Activated CD4-positive, alpha-beta T cell treated with anti-CD3 and anti-CD28 coated beads, Interleukin-2, amount 50 U/mL, for 24 hours (primary cell): ENCODE data around the gene LEKR1.
A peak's percentile ranks its signal among the peaks of the same experiment; 100 is the strongest.
"Not testable (repeated sequence)": the region's sequence is repeated elsewhere in the genome, so short reads cannot be mapped to it uniquely, and the experiment has no call there.

ENCODE experiments used
- DNase-seq, 2 donors: peaks; one replicate each; pipeline ENCODE4 v3.0.0-alpha.2; 2020; ENCODE audit warnings: low read depth in 1 of 2, low spot score in 1 of 2

Gene LEKR1

DNA sequence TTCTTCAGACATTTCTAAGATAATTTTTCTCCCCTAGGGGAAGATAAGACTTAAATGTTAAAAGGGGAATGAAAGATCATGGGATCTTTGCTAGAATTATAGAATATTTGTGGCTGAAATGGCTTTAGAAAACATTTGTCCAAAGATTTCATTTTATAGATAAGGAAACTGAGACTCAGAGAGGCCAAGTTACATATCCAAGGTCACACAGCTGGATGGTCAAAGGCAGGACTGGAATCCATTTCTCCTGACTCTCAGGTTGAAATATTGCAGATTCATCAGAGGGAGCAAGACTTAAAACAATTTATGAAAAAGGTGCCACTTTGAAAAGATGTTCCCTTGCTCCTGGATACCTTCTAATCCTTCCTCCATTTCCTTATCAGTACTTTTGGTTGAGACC, 19.5 kb upstream of the LEKR1 start:
- DNase-seq = no peak

DNA sequence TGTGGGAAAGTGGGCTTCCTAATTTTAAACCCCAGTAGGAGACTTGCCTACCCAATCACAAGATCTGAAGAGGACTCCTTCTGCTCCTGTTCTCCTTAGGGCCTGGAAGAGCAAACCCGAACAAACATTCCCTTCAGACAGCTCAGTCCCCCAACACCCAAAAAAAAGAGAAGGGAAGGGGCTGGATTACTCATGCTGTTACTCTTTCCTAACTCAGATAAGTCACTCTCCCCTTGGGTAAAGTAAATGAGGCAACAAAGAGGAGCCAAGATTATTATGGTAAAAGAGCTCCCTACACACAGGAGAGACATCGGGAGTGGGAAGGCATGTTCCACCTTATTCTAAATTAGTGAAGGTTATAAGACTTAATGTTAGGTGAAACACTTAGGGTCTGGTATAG, 18.1 kb upstream of the LEKR1 start:
- DNase-seq = no peak

DNA sequence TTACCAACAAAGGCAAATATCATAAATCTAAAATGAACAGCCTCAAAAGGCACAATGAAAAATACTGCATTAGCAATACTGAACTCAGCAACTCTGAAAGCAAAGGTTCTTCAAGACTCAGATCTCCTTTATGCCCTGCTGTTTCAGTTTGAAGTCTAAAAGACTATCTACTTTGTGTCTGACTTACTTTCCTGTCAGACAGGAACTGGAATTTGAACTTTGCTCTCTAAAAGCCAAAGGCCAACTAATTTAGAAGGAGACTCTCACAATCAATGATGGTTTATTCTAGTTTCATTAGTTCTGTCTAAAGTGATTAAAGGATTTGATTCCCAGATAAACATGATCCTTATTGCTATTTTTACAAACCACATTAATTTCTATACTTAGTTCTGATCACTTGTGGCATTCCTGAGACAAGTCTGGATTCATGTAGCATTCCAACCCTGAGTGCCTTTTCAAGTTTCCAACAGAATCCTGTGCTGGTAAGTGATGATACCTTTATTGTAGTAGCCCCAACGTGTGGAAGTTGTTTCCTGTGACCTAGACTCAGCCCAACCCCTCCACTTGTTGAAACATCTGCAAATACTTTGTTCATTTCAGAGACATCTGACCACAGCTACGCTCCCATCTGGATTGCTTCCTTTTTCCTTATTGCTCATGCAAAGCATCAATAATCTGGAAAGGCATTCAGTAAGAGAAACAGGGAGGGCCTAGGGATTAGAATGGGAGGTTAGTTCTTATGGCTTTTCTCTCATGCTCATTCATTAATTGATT, 14.9 kb upstream of the LEKR1 start:
- DNase-seq = no peak

DNA sequence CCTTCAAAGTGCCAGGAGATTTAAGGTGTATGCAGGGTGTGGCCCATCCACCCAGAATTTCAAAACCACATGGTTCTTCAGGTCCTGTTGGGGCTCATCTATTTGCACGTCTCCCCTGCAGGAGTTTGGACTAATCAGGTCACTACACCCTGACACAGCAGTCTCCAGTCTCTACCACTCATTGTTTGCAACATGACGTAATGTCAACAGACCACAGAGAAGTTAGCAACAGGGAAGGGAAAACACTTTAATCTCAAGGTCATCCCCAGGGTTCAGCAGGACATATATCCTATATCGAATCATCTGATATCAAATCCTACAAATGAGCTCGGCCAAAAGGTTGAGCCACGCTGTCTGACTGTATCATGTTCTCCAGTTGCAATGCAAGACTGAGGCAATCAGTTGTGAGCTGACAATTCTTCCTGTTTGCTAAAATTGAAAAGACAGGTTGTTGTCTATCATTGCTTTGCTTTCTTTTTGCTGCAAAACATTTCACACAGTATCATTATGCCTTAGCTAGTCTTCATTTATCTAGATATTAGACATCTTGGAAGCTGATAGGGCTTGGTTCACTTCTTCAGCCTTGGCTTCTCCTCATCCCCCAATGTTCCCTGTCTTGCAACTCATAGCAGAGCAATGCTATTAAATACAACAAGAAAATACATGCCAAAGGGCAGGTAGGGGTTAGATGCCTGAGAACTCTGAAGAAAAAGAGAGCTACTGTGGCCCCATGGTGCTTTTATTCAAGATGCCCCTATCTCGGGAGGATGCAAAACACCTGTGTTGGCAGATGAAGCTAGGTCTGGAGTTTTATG, 13.4 kb upstream of the LEKR1 start:
- DNase-seq = no peak

DNA sequence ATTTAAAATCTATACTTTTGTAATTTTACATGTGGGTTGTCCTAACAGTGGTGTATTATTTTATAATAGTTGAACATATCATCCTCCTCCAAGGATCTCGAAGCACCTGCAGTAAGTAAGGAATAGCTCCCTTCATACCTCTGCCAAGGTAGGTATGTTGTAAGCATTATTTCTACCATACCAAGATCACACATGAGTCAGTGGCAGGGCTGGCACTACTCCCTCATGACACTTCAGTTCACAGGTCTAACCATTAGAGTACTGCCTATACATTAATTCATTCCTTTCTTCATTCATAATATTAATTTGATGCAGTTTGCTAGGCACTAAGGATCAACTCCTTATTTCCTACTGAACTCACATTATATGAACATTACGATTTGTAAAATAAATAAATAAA, 11.9 kb upstream of the LEKR1 start:
- DNase-seq = no peak

DNA sequence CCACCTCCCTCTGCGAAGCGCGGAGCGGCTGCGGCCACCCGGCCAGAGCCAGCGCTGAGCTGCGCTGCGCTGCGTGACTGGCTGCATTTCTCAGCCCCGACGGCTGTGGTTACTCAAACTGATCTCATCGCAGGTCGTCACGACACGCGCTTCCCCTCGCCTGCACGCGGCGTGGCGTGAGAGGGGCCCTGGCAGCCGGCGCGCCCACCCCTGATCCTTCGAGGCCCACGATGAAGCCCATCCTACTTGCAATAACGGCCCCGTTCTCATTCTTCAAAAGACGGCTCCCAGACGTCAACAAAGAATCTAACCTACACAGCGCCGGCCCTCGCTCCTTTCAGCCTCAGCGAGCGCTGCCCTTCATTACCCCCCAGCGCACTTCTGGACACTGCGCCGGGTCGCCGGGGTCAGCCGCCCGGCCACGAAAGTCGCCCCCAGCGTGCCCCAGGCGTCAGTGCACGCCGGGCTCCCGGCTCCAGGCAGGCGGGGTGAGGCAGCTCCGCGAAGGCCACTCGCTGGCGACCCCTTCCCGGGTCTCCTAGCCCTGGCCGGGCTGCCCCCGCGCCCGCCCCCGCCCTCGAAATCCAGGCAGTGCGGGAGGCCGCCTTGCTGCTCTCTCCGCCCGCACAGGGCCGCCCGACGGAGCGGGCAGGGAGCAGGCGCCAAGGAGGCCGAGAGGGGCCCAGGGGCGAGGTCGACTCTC, 9.9 kb upstream of the LEKR1 start:
- DNase-seq = peak; percentile 6 to 25

DNA sequence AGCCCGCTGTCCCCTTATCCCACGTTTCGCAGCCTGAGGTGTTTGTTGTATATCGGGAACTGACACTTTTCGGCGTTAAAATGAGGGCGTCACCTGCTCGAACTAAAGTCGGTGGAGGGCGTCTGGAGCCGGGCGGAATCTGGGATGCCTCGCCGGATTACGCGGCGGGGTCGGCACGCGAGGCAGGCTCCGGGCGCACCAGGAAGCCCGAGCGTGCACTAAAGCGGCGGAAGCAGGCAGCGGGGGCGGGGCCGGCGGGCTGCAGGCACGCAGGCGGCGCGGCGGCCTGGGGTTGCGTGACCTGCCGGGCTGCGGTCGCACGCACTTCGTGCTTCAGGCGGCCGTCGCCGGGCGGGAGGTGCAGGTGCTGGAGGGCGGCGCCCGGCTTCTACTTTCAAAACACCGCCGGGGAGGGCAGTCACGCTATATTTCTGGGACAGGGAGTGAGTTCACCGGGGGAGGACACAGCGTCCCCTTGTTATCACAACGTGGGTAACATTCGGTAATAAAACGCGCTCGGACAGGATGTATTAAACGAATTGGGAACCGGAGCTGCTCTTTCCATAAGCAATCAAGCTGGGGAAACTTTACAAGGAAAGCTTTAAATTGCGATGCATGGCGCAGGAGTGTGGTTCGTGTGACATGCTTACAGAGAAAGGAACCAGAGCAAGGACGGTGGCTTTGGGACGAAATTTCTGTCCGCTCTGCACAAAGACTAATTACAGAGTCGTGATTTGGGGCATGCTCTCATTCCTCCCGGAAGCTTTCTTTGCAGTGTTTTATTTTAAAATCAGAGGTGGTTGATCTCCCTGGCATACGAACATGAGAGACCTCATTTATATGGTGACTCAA, 9.1 kb upstream of the LEKR1 start:
- DNase-seq = peak; percentile 81 to 83

DNA sequence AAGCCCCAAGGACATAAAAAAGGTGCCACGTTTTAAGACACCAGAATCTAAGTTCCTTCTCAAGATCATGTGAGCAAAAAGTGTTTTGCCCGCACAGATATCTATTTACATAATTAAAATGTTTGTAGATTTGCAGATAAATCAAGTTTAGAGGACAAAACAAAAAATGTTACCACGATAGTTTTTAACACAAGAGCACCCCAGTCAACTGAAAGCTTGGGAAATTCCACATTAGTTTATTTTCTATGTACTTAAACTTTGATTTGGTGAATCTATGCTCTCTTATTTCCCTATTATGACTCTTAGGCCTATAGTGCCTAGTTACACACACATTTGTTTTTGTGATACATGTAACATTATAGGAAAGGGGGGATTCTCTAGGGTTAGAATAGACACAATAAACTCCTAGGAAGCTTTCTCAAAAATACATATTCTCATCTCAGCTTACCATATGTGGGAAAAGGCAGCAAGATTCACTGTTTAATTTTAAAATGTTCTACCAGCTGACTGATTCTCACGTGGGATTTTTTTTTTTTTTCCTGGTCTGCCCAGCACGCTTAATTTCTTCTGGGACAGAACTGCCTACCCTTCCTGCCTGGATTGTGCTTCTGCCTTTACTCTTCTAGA, 8.4 kb upstream of the LEKR1 start:
- DNase-seq = no peak

DNA sequence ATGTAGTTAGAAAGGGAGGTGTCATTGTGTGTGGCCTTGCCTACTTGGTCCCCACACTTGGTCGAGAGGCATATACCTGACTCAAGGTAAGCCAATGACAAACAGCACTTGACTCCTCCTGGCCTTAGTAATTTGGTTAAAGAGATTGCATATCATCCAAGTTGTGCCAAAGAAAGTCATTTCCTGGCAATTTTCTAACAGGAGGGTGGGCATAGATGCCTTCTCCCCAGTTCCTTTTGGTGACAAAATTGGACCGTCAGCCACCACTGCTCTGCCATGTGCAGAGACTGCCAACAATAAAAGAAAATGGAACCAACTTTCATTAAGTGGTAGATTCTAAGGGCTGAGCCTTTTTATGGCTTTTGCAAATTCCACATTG, 7.9 kb upstream of the LEKR1 start:
- no peak for DNase-seq

DNA sequence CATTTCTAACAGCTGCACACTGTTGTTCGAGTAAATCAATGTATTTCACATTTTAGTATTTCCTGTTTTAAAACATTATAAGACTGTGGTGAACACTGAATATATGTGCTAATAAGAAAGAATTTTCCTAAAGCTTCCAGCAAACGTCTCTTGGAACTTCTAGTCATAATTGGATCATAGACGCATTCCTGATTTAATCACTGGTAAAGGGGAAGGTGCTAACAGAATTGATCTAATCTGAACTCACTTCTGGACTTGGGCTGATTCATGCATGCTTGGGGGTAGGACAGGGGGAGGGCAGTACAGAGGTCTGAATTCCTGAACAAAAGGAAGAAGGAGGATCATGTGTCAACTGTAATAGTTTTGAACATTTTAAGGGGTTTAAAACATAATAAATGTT, 7.3 kb upstream of the LEKR1 start:
- DNase-seq = no peak

DNA sequence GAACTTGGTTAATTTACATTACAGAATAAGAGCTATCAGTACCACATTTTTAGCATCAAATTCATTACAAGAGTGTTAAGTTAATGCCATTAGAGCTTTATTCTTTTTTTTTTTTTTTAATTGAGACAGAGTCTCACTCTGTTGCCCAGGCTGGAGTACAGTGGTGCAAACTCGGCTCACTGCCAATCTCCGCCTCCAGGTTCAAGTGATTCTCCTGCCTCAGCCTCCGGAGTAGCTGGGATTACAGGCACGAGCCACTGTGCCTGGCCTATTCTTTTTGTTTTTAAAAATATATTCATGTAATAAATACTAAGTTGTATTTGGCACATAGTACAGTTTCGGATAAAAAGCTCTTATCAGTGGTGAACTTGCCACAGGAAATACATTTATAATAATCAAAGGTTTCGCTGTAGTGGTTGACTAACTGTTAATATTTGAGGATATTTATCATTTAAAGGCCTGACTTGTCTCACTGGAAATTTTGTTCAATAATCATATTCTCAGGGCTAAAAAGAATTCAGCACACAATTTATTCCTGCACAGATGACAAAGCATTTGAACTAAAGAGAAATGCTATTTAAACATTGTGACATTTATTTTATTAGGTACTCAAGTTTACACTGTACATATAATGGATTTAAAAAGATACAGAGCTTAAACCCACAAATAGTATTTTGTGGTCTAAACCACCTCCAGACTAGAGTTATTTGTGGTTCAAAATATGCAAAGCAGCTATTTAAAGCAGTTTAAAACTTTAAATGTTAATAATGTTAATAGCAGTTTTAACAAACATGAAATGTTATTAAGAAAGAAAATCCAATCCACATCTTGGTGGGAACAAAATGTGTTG, 6.1 kb upstream of the LEKR1 start:
- DNase-seq = no peak

DNA sequence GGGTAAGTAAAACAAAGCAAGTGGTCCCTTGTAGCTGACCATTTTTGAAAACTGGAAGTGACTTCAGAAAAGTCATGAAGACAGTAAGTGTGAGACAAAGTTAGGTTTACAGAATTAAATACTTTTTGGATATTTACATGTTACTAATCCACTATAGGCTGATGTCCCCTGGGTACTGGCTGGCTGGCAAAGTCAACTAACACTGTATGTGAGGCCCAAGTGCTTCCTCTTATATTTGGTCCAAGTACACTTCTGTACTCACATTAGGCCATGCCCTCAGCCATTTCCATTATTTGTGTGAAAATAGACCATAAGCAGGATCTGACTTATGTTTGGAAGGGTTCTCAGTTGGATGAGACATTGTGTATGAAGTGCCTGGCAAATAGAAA, 5.5 kb upstream of the LEKR1 start:
- DNase-seq = no peak

DNA sequence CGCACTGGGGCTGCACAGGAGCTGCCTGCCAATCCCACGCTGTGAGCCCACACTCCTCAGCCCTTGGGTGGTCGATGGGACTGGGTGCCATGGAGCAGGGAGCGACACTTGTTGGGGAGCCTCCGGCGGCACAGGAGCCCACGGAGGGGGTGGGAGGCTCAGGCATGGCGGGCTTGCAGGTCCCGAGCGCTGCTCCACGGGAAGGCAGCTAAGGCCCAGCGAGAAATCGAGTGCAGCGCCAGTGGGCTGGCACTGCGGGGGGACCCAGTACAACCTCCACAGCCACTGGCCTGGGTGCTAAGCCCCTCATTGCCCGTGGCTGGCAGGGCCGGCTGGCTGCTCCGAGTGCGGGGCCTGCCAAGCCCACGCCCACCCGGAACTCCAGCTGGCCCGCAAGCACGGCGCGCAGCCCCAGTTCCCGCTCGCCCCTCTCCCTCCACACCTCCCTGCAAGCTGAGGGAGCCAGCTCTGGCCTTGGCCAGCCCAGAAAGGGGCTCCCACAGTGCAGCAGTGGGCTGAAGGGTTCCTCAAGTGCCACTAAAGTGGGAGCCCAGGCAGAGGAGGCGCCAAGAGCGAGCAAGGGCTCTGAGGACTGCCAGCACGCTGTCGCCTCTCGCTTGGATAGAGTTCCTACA, 3.4 kb upstream of the LEKR1 start:
- DNase-seq = not testable (repeated sequence)

DNA sequence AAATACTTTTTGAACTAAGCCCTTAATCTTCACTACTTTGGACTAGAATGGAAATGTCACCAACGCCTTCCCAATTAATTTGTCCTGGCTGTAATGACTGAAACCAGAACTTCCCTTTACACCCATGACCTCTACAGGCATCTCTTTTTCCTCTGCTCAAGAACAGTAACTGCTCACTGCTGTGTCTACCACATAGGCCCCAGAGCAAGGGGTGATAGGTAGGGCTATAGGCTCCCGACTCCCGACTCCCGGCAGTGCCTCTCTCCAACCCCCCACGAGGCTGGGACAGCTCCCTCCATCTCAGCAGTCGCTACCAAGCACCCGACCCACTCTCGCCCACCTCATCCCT, 384 bp upstream of the LEKR1 start:
- DNase-seq = no peak

DNA sequence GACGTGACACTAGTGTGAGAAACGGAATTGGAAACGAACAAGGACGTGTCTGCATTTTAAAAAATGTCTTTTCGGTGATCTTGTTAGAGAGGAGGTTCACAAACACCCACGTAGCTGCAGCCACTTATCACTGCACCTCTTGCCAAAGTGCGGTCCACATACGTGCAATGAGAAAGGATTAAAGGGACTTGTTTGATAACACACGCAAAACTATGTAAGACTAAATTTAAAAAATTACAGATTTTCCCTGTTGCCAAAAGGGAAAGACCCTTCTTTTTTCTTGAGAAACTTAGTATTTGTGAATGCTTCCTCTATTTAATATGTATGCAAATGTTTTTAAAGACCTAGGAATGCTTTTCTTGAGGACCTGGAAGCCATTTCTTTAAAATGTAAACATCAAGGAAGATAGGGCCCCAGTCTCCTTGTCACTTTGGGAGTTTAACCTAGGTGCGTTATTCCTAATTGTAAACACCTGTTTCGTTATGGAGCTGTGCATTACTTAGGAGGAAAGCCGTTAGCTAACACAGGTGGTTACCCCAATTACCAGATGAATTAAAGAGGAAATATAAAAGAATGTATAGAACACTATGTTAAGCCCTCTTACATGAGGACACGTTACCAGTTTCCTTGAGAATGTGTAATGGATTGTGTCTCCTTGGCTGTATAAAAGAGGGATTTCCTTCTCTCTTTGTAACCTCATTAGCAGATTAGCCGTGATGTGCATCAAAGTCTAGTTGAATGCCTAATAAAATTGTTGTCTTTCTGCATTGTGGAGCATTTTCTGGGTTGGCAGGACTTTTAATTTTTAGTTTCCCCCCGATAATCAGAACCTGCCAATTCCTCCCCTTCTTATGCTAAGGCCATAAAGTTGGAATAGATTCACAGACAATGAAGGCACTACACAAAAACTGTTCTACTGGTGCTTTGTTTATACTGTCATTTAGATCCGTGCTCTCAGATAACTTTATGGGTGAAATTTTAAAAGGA, 1.0 kb downstream of the LEKR1 start:
- DNase-seq = no peak

DNA sequence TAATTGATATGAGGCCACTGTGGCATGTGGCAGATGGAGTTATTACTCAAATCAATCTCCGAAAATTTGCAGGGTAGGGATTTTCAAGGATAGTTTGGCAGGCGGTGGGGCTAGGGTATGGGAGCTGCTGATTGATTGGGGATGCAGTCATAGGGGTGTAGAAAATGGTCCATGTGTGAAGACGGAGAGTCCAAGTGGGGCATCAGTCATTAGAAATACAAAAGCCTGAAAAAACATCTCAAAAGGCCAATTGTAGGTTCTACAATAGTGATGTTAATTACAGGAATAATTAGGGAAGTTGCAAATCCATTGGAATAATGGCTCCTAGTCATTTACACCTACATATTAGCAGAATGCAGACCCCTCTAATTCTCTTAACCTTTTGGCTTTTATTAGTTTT, 4.9 kb downstream of the LEKR1 start:
- DNase-seq = no peak

DNA sequence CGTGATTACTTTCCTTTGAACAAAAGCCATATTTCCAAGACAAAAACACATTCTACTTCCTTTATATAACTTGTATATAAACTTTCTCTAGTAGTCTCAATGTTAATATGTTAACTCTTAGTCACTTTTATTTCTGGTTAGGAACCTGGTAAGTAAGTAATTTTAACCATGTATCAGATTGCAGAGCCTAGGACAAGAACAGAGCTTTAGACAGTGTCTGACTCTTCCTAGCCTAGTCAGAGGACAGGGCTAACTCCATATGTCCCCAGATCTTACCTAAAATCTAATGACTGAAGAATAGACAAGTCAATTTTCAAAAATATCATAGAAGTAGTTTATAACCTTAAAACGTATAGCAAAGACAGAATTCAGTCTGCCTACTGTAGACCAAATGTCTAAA, 8.3 kb downstream of the LEKR1 start:
- no peak for DNase-seq

DNA sequence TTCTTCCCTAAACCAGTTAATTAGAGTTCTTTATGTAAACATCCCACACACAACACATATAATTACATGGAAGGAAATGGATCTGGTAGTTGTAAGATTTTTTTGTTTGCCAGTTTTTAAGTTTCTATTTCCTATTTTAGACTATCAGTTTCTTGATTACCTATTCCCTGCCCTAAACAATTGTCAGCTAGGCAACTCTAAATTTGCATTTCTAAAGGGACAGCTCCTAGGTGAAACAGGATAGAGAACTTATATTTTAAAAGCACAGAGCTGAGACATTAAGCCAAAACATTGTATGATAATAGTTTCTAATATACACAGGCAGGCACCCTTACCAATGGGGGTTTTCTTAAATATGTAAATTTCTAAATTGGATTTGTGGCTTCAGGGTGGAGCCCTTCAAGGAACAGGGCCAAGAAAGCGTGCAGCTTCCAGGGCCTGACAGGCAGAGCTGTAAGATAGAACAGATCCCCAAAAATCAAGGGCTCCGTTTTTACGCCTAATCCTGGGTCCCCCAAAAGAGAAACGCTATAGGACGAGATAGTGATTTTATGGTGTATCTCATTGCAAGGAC, 8.9 kb downstream of the LEKR1 start:
- DNase-seq = no peak
